Activated T-cell treated with anti-CD3 and anti-CD28 coated beads for 1 hour (primary cell): Measurements from ENCODE around the gene S100A11.

ENCODE experiments used
- DNase-seq: peaks from one replicate; pipeline ENCODE4 v3.0.0-alpha.2; 2020; ENCODE audit warnings: low read depth

S100A11 gene

GRCh38 chr1:152001631-152002584 lies 34.9 kb downstream of the S100A11 start:
- DNase-seq, result peak; percentile 75

GRCh38 chr1:152000964-152001630 lies 35.7 kb downstream of the S100A11 start:
- no peak for DNase-seq

- no peak for DNase-seq
Observed at GRCh38 chr1:151998611-151999362, 38.0 kb downstream of the S100A11 start.

- no peak for DNase-seq
Observed at GRCh38 chr1:151997284-151997570, 39.6 kb downstream of the S100A11 start.

GRCh38 chr1:151995774-151996173 lies 41.0 kb downstream of the S100A11 start:
- no peak for DNase-seq

GRCh38 chr1:151994956-151995355 lies 41.8 kb downstream of the S100A11 start:
- DNase-seq, result no peak

- DNase-seq, result peak; percentile 69
Observed at GRCh38 chr1:151993734-151994496, 42.9 kb downstream of the S100A11 start, which contains the start of gene S100A10. S100A10 (minus strand) TSS chr1:151993859; CDS start chr1:151986230, 7,629 bp downstream.

- peak; percentile 18 for DNase-seq
Observed at GRCh38 chr1:151993084-151993733, 43.6 kb downstream of the S100A11 start.

GRCh38 chr1:151992303-151993083 lies 44.3 kb downstream of the S100A11 start:
- no peak for DNase-seq

GRCh38 chr1:151991663-151992302 lies 45.0 kb downstream of the S100A11 start:
- DNase-seq, result no peak

GRCh38 chr1:151990856-151991198 lies 46.0 kb downstream of the S100A11 start:
- DNase-seq, result no peak

GRCh38 chr1:151990058-151990855 lies 46.5 kb downstream of the S100A11 start:
- DNase-seq, result no peak

GRCh38 chr1:151989211-151989862 lies 47.5 kb downstream of the S100A11 start:
- DNase-seq, result peak; percentile 27

GRCh38 chr1:151988405-151988923 lies 48.3 kb downstream of the S100A11 start:
- DNase-seq, result no peak

- no peak for DNase-seq
Observed at GRCh38 chr1:151986501-151987190, 50.2 kb downstream of the S100A11 start.

GRCh38 chr1:151985768-151986167 lies 51.0 kb downstream of the S100A11 start:
- DNase-seq, result no peak

- DNase-seq, result no peak
Observed at GRCh38 chr1:151985270-151985669, 51.5 kb downstream of the S100A11 start.
